Smooth muscle cell of the brain vasculature (primary cell): ENCODE results near the gene FN3K.
A peak's percentile ranks its signal among the peaks of the same experiment; 100 is the strongest.
"Not testable (repeated sequence)": the region's sequence is repeated elsewhere in the genome, so short reads cannot be mapped to it uniquely, and the experiment has no call there.

ENCODE experiments used
- DNase-seq: peaks from one replicate; pipeline ENCODE4 v3.0.0-alpha.2; 2012; ENCODE audit warnings: low read depth, low spot score

FN3K gene

DNA sequence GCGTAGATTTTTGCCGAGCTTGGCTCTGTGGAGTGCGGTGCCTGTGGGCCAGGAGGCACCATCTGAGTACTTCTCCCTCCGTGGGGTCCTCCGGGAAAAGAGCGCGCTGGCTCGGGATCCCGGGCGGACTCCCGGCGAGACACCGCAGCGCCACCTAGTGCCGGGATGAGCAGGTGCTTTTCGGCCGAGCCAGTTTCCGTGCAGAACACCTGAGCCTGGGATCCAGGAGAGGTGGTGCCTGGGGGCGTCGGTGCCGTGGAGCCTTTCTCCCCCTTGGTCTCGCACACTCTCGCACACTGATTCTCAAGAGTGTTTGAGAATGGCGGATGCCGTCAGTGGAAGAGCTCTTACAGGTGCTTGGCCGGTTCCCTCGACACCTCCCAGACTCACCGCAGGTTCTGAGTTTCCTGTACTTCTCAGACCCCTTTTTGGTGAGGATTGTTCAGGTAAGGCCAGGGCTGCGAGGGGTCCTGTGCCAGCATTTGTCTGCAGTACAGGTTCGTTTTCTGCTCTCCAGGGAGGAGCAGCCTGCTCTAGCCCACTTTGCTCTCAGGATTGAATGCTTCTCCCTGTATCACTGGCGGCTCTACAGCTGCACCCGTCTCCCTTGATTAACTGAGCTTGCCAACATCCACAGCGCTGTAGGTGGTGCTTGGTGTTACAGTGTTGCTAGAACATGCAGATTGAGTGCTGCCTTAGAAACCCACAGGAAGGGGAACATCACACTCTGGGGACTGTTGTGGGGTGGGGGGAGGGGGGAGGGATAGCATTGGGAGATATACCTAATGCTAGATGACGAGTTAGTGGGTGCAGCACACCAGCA, 39.8 kb downstream of the FN3K start:
- no peak for DNase-seq

DNA sequence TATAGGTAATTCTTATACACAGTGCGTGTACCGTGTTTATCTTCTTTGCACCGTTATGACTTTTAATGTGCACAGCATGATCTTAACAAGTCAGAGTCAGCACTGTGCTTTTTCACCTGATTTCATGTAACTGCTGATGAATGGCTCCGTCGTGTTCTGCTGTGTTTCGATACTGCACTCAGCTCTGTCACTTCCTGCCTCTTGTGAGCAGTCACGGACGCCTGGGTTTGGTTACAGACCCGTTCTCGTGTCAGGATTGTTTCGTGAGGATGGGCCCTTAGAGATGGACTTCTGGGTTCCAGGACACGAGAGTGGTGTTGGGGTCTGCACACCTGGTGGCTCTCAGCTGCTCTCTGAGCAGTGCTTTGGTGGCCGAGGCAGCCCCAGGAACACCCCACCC, 41.0 kb downstream of the FN3K start:
- no peak for DNase-seq

DNA sequence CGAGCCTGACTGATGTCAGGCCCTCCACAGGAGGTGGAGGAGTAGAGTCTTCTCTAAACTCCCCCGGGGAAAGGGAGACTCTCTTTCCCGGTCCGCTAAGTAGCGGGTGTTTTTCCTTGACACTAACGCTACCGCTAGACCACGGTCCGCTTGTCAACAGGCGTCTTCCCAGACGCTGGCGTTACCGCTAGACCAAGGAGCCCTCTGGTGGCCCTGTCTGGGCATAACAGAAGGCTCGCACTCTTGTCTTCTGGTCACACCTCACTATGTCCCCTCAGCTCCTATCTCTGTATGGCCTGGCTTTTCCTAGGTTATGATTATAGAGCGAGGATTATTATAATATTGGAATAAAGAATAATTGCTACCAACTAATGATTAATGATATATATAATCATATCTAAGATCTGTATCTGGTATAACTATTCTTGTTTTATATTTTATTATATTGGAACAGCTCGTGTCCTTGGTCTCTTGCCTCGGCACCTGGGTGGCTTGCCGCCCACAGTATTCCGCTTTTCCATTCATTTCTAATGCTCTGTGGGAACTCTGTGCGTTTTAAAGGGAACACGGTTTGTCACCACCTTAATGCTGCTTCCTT, 42.5 kb downstream of the FN3K start:
- not testable (repeated sequence) for DNase-seq

DNA sequence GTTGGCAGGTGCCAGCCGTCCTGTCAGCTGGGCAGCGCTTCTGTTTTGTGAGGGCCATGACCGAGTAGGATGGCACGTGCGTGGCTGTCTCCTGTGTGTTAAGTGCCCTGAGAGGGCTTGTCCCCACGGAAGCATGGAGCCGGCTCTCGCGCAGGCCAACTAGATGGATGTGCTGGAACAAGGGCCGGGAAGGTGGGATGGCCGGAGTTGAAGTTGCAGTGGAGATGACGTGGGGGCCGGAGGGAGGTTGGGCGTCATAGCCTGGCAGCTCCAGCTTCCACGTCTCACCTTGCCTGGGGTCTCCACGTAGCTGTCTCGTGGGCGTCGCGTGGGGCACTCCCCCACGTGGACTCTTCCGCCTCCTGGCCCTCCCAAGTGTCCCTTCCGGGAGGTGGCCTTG, 44.1 kb downstream of the FN3K start:
- no peak for DNase-seq

DNA sequence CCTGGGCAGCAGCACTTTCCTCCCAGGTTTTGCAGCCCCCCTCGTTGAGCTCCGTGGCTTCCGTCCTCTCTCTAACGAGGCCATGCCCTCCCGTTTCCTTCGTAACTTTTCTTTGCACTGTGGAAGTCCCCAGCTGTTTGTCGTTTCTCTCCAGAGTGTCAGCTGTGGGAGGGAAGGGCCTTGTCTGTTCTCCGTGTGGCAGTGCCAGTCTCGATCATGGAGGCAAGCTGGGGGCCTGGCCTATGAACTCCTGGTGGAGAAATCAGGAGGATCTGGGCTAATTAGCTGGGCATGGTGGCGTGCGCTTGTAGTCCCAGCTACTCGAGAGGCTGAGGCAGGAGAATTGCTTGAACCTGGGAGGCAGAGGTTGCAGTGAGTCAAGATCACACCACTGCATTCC, 44.8 kb downstream of the FN3K start:
- DNase-seq, result no peak

DNA sequence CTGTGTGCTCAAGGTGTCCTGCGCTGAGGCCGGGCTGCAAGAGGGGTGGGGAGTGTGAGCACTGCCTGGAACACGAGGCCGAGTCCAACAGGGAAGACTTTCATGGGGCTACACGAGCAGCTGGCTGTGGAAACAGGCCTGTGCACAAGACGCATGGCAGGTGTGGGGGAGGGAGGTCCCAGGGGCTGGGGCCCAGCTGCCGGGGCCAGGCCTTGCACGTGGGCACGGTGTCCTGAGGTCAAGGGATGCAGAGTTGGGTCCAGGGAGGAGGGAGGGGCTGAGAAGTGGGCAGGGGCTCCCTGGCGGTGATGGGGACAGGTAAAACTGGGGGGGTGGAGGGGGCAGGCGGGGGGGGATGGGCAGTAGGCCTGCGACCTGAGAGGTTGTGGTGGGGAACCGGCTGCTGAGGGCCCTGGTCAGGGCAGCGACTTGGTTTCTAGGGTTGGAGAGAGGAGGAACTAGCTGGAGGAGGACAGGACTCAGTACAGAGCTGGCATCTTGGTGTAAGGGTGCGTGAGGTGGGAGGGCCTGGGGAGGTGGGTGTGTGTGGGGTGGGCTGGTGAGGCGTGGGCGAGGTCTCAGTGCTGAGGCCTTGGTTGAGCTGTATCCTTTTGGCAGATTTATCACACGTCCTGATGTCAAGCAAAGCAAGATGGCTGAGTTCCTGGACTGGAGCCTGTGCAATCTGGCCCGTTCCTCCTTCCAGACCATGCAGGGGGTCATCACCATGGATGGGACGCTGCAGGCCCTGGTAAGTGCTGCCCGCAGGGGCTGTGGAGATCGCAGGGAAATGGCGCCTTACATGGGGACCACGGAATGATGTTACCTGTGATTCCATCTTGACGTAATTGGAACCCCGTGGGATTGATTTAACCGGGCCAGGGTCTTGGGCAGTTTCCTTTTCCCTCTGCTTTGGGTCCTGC, 45.8 kb downstream of the FN3K start:
- DNase-seq, result no peak

DNA sequence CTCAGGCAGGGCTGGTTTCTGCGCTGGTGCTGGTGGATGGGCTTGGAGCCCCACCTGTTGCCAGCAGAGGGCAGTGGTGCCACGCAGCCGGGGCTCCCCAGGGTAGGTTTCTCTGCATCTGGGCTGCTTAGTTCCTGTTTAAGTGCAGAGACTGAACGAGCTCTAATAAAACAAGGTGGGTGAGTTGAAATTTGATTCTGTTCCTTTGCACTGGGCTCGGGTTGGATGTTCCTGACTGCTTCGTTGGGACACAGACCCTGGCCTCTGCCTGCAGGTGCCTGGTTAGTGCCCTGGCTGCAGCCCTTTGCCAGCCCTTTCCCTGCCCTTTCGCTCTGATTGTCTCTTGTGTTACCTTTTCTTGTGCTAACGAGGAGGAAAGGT, 46.5 kb downstream of the FN3K start:
- DNase-seq, result peak; percentile 59

DNA sequence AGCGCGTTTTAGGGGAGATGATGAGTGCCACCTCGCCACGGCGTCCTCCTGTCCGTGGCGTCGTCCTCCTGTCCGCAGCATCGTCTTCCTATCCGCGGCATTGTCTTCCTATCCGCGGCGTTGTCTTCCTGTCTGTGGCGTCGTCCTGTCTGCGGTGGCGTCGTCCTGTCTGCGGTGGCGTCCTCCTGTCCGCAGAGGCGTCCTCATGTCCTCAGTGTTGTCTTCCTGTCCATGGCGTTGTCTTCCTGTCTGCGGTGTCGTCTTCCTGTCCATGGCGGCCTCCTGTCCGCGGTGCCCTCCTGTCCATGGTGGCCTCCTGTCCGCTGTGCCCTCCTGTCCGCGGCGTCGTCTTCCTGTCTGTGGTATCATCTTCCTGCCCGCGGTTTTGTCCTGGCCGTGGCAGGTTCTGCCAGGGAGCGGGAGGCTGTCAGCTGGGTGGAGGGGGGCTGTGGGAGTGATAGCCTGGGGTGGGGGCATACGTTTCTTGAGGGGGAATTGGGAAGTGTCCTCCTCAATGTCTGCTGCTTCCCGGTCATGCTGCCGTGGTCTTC, 47.3 kb downstream of the FN3K start:
- DNase-seq, result no peak

DNA sequence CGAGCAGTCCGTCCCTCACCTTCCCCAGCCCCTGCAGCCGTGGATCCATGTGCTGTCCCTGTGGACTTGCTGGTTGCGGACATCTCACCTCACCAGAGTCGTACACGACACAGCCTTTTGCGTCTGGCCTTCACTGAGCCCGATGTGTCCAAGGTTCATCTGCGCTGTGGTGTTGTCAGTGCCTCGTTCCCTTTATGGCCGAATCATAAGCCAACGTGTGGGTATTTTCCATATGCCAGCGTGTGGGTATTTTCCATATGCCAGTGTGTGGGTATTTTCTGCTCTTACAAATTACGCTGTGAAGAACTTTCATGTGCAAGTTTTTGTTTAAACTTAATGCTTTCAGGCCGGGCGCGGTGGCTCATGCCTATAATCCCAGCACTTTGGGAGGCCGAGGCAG, 48.1 kb downstream of the FN3K start:
- no peak for DNase-seq

DNA sequence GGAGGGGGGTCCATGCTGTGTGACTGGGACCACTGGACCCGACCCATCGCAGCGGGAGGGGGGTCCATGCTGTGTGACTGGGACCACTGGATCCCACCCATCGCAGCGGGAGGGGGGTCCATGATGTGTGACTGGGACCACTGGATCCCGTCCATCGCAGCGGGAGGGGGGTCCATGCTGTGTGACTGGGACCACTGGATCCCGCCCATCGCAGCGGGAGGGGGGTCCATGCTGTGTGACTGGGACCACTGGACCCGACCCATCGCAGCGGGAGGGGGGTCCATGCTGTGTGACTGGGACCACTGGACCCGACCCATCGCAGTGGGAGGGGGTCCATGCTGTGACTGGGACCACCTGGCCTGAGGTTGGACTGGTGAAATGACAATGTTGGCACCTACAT, 50.2 kb downstream of the FN3K start:
- not testable (repeated sequence) for DNase-seq

DNA sequence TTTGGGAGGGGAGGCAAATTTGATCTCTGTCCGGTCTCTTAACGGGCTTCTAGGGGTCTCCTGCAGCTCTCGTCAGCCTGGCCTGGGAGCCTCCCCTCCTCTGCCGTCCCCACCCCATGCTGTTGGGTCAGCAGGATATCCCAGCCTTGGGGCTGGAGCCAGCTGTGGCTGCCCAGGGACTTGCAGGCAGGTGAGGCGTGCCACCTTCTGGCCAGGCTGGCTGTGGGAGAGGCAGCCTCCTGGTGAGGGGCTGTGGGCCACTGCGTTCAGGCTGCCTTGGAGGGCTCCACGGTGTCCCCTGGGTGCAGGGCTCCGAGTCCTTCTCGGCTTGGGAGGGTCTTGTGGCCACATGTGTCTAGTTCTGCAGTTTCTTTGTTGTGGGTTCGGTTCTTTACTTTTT, 51.0 kb downstream of the FN3K start:
- DNase-seq, result no peak

DNA sequence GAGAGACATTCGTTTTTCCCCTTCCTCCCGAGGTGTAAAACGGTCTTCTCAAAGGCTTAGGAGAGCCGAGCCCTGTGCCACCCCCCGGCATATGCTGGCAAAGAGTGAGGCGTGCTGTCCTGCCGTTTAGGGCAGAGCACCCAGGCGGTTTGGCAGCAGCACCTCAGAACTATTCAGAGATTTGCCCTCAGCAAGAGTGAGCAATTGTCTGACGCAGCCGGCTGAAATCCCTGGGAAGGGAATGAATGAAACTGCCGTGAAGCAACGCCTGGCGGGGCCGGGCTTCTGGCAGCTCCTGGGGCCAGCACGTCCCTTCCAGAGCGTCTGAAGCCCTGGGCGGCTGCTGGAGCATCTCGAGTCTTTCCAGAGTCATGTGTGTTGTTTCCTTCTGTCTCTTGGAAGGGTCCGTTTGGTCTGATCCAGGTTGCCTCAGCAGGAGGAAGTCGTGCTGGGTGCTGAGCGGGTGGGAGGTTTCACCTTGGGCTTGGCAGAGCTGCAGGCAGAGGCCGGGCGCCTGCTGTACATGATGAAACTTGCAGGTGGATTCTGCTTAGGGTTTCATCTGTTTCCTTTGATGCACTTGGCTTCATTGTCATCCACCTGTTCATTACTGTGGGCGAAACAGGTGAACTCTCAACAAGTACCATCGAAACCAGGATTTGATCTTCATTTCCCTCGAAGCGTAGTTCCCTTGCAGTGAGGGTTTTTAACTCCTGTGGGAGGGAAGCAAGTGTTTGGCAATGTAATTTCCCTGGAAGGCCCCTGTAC, 51.9 kb downstream of the FN3K start:
- no peak for DNase-seq

DNA sequence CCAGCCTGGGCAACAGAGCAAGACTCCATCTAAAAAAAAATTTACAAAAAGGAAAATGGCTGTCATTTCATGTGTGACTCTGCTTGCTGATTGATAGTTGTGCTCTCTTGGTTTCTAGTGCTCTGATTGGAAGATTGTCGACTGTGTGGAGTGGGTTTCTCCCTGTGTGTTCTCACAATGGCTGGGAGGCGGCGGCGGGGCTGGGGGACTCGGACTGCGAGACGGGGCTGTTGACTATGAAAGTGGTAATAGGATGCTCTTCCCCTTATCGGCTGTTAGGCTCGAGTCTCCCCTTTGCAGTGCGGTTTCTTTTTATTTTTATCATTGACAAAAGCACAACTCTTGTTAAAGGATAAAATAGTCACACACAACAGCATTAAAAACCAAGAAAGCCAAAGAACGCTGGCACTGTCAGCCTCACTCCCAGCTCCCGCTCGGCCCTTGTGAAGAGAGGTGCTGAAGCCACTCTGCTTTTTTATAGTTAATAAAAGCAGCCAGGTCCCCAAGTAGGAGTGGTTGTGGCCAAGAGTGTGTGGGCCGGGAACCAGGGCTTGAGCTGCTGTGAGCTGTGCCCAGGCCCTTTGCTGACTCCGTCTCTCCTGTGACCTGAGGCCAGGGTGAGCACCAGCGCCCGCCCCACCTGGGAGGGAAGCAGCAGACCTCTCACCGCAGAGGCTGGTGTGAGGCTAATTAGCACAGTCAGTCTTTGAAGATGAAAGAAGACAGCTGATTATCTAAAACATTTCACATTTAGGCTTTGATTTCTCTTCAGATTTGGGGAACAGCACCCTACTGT, 53.0 kb downstream of the FN3K start:
- DNase-seq, result no peak

DNA sequence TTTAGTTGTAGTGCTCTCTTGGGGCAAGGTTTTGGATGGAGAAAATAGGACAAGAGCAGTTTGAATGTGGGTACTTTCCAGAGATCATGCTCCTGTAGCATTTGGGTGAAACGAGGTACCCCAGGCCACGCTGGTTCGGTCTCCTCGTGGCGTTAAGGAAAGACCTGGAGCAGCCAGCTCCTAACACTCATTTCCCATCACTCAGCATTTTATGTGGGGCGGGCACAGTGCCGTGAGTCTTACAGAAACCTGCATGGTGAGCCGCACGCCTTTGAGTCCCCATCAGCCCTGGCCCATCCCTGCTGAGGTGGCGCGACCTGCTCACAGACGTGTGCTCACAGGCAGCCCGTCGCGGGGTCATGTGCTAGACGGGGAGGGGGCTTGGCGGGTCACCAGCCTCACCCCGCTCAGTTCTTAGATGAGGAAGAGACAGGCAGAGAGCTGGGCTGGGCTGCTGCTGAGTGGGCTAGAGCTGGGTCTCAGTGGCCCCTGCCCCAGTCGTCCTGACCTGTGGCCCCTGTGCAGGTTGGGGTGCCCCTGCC, 53.7 kb downstream of the FN3K start:
- no peak for DNase-seq

DNA sequence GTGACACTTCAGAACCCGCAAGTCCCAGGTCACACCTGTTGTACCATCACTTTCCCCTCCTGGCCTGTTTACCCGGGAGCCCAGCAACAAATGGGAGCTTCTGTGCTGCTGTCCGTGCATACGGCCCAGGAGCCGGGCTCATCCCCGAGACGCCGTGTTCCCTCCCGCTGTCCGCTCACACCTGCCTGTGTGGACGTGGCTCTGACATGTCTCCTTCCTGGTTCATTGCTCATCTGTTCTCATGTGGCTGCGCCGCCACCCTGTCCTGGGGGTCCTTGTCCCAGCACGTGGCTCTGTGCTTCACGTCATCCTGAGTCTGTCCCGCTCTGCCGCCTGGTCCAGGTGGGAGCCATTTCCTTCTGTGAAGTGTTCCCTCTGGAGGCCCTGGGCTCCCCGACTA, 54.4 kb downstream of the FN3K start:
- DNase-seq, result no peak

DNA sequence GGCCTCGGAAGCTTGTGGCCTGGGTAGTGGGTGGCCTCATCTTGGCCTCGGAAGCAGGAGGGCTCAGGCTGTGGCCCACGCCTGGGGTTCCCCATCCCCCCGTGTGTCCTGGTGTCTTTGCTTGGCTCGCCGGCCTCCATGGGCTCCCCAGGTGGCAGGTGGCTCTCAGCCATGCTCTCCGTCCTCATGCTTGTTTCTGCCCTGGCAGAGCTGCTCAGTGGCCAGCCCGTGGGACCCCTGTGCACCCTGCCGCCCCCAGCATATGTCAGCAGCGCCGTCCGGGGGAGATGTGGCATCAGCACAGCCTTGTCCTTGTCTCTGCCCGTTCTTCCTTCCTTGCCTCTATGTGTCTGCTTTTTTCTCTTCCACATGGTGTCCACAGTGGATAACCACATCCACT, 55.0 kb downstream of the FN3K start:
- no peak for DNase-seq

DNA sequence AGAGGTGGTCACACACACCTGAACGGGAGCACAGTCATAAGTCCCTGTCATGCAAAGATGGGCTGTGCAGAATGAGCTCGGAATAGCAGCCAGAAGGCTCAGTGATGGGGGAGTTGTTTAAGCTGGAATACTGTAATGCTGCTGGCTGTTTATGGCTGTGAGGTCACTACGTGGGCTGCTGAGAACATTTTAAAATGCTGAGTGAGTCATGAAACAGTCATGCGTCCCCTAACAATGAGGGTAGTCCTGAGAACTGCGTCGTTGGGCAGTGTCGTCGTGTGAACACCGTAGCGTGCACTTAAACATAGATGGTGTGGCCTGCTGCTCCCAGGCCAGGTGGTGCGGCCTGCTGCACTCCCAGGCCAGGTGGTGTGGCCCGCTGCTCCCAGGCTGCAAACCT, 56.1 kb downstream of the FN3K start:
- no peak for DNase-seq

DNA sequence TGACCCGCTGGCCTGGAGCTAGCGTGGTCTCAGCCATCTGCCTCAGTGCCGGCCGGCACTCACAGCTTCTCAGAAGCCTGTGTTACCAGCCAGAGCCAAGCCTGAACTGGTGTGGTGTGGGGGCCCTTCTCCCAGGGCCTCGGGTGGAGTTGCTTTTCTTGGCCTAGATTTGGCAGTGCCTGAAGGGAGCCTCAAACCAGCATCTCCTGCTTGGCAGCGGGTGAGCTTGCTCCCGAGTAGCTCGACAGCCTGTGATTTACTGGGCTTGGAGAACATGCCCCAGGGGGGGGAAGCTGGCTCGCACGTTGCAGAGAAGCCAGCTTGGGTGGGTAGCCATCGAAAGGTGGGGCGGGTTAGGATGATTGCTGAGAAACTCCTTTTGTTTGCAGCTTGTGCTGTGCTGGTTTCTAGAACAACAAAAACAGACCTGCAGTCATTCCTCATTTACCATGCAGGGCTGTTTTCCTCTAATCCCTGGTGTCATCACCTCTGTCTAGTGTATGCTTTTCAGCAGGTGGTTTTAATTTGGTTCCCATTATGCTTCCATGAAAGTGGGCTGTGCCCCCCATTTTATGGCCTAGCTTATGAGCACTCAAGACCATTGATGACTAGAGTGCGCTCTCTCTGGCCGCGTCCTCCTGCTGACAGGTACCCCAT, 58.7 kb downstream of the FN3K start:
- DNase-seq, result no peak

DNA sequence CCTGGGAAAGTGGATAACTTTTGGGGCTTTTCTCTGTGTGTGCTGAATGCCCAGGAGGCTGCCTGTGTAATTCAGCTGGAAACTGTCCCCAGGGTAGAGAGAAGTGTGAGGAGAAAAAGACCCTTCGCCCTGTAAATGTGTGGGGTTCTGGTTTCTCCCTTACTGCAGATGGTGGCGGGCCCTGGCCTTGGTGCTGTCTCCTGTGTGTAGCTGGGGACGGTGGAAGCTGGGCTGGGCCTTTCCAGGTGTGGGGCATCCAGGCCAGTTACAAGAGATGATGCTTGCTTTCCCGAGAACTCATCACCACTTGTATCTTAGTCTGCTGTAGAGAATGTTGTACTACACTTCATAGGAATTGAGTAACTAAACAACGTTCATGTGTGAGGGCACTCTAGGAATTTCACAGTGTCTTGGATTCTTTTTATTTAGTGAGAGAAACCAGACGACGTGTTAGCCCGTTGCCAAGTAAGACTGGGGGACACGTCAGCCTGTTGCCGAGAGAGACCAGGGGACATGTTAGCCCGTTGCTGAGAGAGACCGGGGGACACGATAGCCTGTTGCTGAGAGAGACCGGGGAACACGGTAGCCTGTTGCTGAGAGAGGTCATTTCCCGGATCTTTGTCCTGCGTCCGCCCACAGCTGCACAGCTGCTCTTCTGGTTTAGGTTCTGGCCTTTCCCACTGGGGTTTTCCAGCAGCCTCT, 59.5 kb downstream of the FN3K start:
- DNase-seq, result no peak
